Measurements from ENCODE around the gene CDHR5.
A peak's percentile ranks its signal among the peaks of the same experiment; 100 is the strongest.

CDHR5 gene

GRCh38 chr11:637593-638521, 13.1 kb upstream of the CDHR5 start:
- peak overlapping the region; percentile 35; the same call in 1 of the 2 replicates for H3K9ac ChIP-seq (ENCODE audit: low read depth, low read length)
- H3K9me3 ChIP-seq (ENCODE audit: control insufficient read depth, insufficient read depth, low read length): no peaks in the 10 kb centered on the region
- no peaks in the 10 kb centered on the region for H3K36me3 ChIP-seq (ENCODE audit: insufficient read depth, low read length)
- peaks cover 6% of the 10 kb centered on the region; the same call in 1 of the 2 replicates for H3K4me1 ChIP-seq (ENCODE audit: insufficient read depth, low read length)

- peak overlapping the region; percentile 32; the same call in 1 of the 2 replicates for H3K9ac ChIP-seq (ENCODE audit: low read depth, low read length)
- H3K36me3 ChIP-seq (ENCODE audit: insufficient read depth, low read length): no peaks in the 10 kb centered on the region
- no peaks in the 10 kb centered on the region for H3K9me3 ChIP-seq (ENCODE audit: control insufficient read depth, insufficient read depth, low read length)
- H3K4me1 ChIP-seq (ENCODE audit: insufficient read depth, low read length): peaks cover 6% of the 10 kb centered on the region; the same call in 1 of the 2 replicates
Measured at GRCh38 chr11:637333-637592, 12.5 kb upstream of the CDHR5 start.

GRCh38 chr11:636511-637332, 12.0 kb upstream of the CDHR5 start, which contains the start of gene DRD4:
TSS of gene DRD4 (plus strand) at chr11:637269. CDS start at chr11:637305, 36 bp downstream.
- no peaks in the 10 kb centered on the region for H3K36me3 ChIP-seq (ENCODE audit: insufficient read depth, low read length)
- peaks cover 6% of the 10 kb centered on the region; the same call in 1 of the 2 replicates for H3K4me1 ChIP-seq (ENCODE audit: insufficient read depth, low read length)
- no peaks in the 10 kb centered on the region for H3K9me3 ChIP-seq (ENCODE audit: control insufficient read depth, insufficient read depth, low read length)
- H3K9ac ChIP-seq (ENCODE audit: low read depth, low read length): peak within 1 kb of the TSS; percentile 42; the same call in 1 of the 2 replicates

GRCh38 chr11:635945-636510, 11.3 kb upstream of the CDHR5 start:
- Histone ChIP-seq H3K9me3 (ENCODE audit: control insufficient read depth, insufficient read depth, low read length) (no peaks in the 10 kb centered on the region), H3K4me1 (ENCODE audit: insufficient read depth, low read length) (peaks cover 6% of the 10 kb centered on the region; the same call in 1 of the 2 replicates), H3K36me3 (ENCODE audit: insufficient read depth, low read length) (no peaks in the 10 kb centered on the region), H3K9ac (ENCODE audit: low read depth, low read length) (peak overlapping the region; percentile 11; the same call in 1 of the 2 replicates)

- Histone ChIP-seq H3K9ac (ENCODE audit: low read depth, low read length) (no peak overlapping the region), H3K36me3 (ENCODE audit: insufficient read depth, low read length) (no peaks in the 10 kb centered on the region), H3K9me3 (ENCODE audit: control insufficient read depth, insufficient read depth, low read length) (no peaks in the 10 kb centered on the region), H3K4me1 (ENCODE audit: insufficient read depth, low read length) (no peaks in the 10 kb centered on the region; the same call in 1 of the 2 replicates)
Measured at GRCh38 chr11:630871-631270, 6.1 kb upstream of the CDHR5 start.

GRCh38 chr11:629237-629583, 4.5 kb upstream of the CDHR5 start:
- Histone ChIP-seq H3K9ac (ENCODE audit: low read depth, low read length) (no peak overlapping the region), H3K4me1 (ENCODE audit: insufficient read depth, low read length) (no peaks in the 10 kb centered on the region; the same call in 1 of the 2 replicates), H3K36me3 (ENCODE audit: insufficient read depth, low read length) (no peaks in the 10 kb centered on the region), H3K9me3 (ENCODE audit: control insufficient read depth, insufficient read depth, low read length) (no peaks in the 10 kb centered on the region)

- Histone ChIP-seq H3K9me3 (ENCODE audit: control insufficient read depth, insufficient read depth, low read length) (no peaks in the 10 kb centered on the region), H3K4me1 (ENCODE audit: insufficient read depth, low read length) (no peaks in the 10 kb centered on the region; the same call in 1 of the 2 replicates), H3K9ac (ENCODE audit: low read depth, low read length) (no peak overlapping the region), H3K36me3 (ENCODE audit: insufficient read depth, low read length) (no peaks in the 10 kb centered on the region)
Measured at GRCh38 chr11:628056-628455, 3.3 kb upstream of the CDHR5 start.

GRCh38 chr11:627308-627576, 2.5 kb upstream of the CDHR5 start:
- H3K4me1 ChIP-seq (ENCODE audit: insufficient read depth, low read length): no peaks in the 10 kb centered on the region; the same call in 1 of the 2 replicates
- no peaks in the 10 kb centered on the region for H3K36me3 ChIP-seq (ENCODE audit: insufficient read depth, low read length)
- H3K9ac ChIP-seq (ENCODE audit: low read depth, low read length): no peak overlapping the region
- H3K9me3 ChIP-seq (ENCODE audit: control insufficient read depth, insufficient read depth, low read length): no peaks in the 10 kb centered on the region

GRCh38 chr11:626475-627307, 1.9 kb upstream of the CDHR5 start, which contains the start of gene SCT:
TSS of gene SCT (minus strand) at chr11:627181. CDS start at chr11:627143, 38 bp downstream.
- Histone ChIP-seq H3K4me1 (ENCODE audit: insufficient read depth, low read length) (no peaks in the 10 kb centered on the region; the same call in 1 of the 2 replicates), H3K9ac (ENCODE audit: low read depth, low read length) (no peak within 1 kb of the TSS), H3K36me3 (ENCODE audit: insufficient read depth, low read length) (no peaks in the 10 kb centered on the region), H3K9me3 (ENCODE audit: control insufficient read depth, insufficient read depth, low read length) (no peaks in the 10 kb centered on the region)

GRCh38 chr11:625636-626268, 997 bp upstream of the CDHR5 start:
- Histone ChIP-seq H3K36me3 (ENCODE audit: insufficient read depth, low read length) (no peaks in the 10 kb centered on the region), H3K9me3 (ENCODE audit: control insufficient read depth, insufficient read depth, low read length) (no peaks in the 10 kb centered on the region), H3K4me1 (ENCODE audit: insufficient read depth, low read length) (no peaks in the 10 kb centered on the region; the same call in 1 of the 2 replicates), H3K9ac (ENCODE audit: low read depth, low read length) (no peak overlapping the region)

- no peaks in the 10 kb centered on the region for H3K36me3 ChIP-seq (ENCODE audit: insufficient read depth, low read length)
- H3K9me3 ChIP-seq (ENCODE audit: control insufficient read depth, insufficient read depth, low read length): no peaks in the 10 kb centered on the region
- H3K4me1 ChIP-seq (ENCODE audit: insufficient read depth, low read length): no peaks in the 10 kb centered on the region
- no peak overlapping the region for H3K9ac ChIP-seq (ENCODE audit: low read depth, low read length)
Measured at GRCh38 chr11:623999-624704, 603 bp downstream of the CDHR5 start.

GRCh38 chr11:623349-623869, 1.3 kb downstream of the CDHR5 start:
- Histone ChIP-seq H3K36me3 (ENCODE audit: insufficient read depth, low read length) (no peaks in the 10 kb centered on the region), H3K9ac (ENCODE audit: low read depth, low read length) (no peak overlapping the region), H3K9me3 (ENCODE audit: control insufficient read depth, insufficient read depth, low read length) (no peaks in the 10 kb centered on the region), H3K4me1 (ENCODE audit: insufficient read depth, low read length) (no peaks in the 10 kb centered on the region)

- no peaks in the 10 kb centered on the region for H3K4me1 ChIP-seq (ENCODE audit: insufficient read depth, low read length)
- no peak overlapping the region for H3K9ac ChIP-seq (ENCODE audit: low read depth, low read length)
- no peaks in the 10 kb centered on the region for H3K9me3 ChIP-seq (ENCODE audit: control insufficient read depth, insufficient read depth, low read length)
- H3K36me3 ChIP-seq (ENCODE audit: insufficient read depth, low read length): no peaks in the 10 kb centered on the region
Measured at GRCh38 chr11:621838-622237, 2.9 kb downstream of the CDHR5 start.

Measured in ES-I3 (cell line).